OCI-LY7 (cell line): Measurements from ENCODE around the gene SIX3. TPM values are rescaled to one million over a fixed set of nuclear protein-coding genes. Genes with fewer than 3 reads are reported as not detected.

Source experiments
- BruUV-seq: library from RNA; stranded (reverse); fragments of 400-500 nt; replicated peaks from 2 replicates; lab custom pipeline; 2021; lab: Mats Ljungman, UMichigan
- CTCF ChIA-PET: fragments of 300-600 bp; sonication (Branson Sonifier 250); formaldehyde crosslinking; loops from one replicate; lab custom pipeline; 2022; ENCODE audit warnings: antibody characterized with exemption; ENCODE audit not compliant: unreplicated experiment; lab: Charles Lee
- POLR2A ChIA-PET: fragments of 300-600 bp; sonication (Branson Sonifier 250); formaldehyde crosslinking; loops from one replicate; lab custom pipeline; 2022; ENCODE audit warnings: antibody characterized with exemption; lab: Charles Lee
- DNase-seq: peaks from one replicate; pipeline ENCODE4 v3.0.0-alpha.2; 2015; ENCODE audit warnings: low spot score
- H2AFZ ChIP-seq: fragments of 200-600 bp; sonication (generic), shearing (Covaris generic); 2 replicates; pipeline ENCODE4 v1.6.1; 2014; ENCODE audit warnings: mild to moderate bottlenecking, antibody characterized with exemption, low read length, moderate library complexity
- H3K27ac ChIP-seq: fragments of 200-600 bp; sonication (generic); 2 replicates; pipeline ENCODE4 v1.5.1; 2014; ENCODE audit warnings: mixed run types, low read depth, mild to moderate bottlenecking, moderate library complexity, low read length, inconsistent platforms; ENCODE audit not compliant: poor library complexity, severe bottlenecking
- H3K36me3 ChIP-seq: fragments of 200-600 bp; sonication (generic); 2 replicates; pipeline ENCODE4 v1.6.1; 2014; ENCODE audit warnings: mild to moderate bottlenecking, antibody characterized with exemption, low read length, moderate library complexity, mixed read lengths; ENCODE audit not compliant: insufficient read depth
- H3K4me1 ChIP-seq: fragments of 200-600 bp; sonication (generic); 2 replicates; pipeline ENCODE4 v1.5.1; 2014; ENCODE audit warnings: mild to moderate bottlenecking, low read length; ENCODE audit not compliant: insufficient read depth, poor library complexity, severe bottlenecking
- H3K4me2 ChIP-seq: fragments of 200-600 bp; sonication (generic); 2 replicates; pipeline ENCODE4 v1.6.1; 2014; ENCODE audit warnings: mild to moderate bottlenecking, low read length
- H3K4me3 ChIP-seq: fragments of 200-600 bp; sonication (generic); 2 replicates; pipeline ENCODE4 v1.5.1; 2014; ENCODE audit warnings: mild to moderate bottlenecking, low read depth, low read length; ENCODE audit not compliant: poor library complexity, severe bottlenecking
- H3K79me2 ChIP-seq: fragments of 200-600 bp; sonication (generic); 2 replicates; pipeline ENCODE4 v1.6.1; 2016; ENCODE audit warnings: low read depth, mild to moderate bottlenecking, low read length, moderate library complexity, mixed read lengths; ENCODE audit not compliant: insufficient read depth
- H3K9me2 ChIP-seq: fragments of 200-600 bp; sonication (generic); 2 replicates; pipeline ENCODE4 v1.6.1; 2016; ENCODE audit warnings: mild to moderate bottlenecking, low read length, mixed read lengths; ENCODE audit not compliant: insufficient read depth
- H3K9me3 ChIP-seq: fragments of 200-600 bp; sonication (generic); 2 replicates; pipeline ENCODE4 v1.6.1; 2014; ENCODE audit warnings: mild to moderate bottlenecking, mixed run types, low read length, mixed read lengths
- H4K20me1 ChIP-seq: fragments of 200-600 bp; sonication (generic); 2 replicates; pipeline ENCODE4 v1.6.1; 2014; ENCODE audit warnings: mild to moderate bottlenecking, antibody characterized with exemption, low read length, moderate library complexity, mixed read lengths; ENCODE audit not compliant: insufficient read depth
- CTCF ChIP-seq: fragments of 200-600 bp; sonication (generic); conservative IDR thresholded peaks from 2 replicates; pipeline ENCODE4 v1.5.1; 2014; ENCODE audit warnings: mild to moderate bottlenecking, antibody characterized with exemption, low read length, moderate library complexity, mixed read lengths
- EZH2phosphoT487 ChIP-seq: fragments of 200-600 bp; sonication (generic); IDR thresholded peaks from 2 replicates; pipeline ENCODE4 v1.6.1; 2018; ENCODE audit warnings: low read depth, borderline replicate concordance, mild to moderate bottlenecking, mixed run types, antibody characterized with exemption, low read length, moderate library complexity, mixed read lengths
- intact Hi-C: fragments of 100-400 bp; cut with micrococcal nuclease; formaldehyde crosslinking; loops from one replicate; pipeline ENCODE4 v1.10.0; 2022; ENCODE audit not compliant: unreplicated experiment
- total RNA-seq, 2 experiments: library from RNA; depleted of rRNA in 1 of 2; stranded (reverse); fragments of >200 nt in 1 of 2; shearing (Covaris generic) in 1 of 2; gene quantifications; 2 replicates each; pipeline ENCODE4 v1.2.3, GENCODE V29; 2014 to 2022

Gene SIX3
- total RNA-seq, 2 experiments from 2014 or later, result not detected

- ChIA-PET POLR2A (interaction anchor here (0.6 kb wide), 1 partner anchor 532 kb away, joined by 3 read pairs; no protein-coding TSS in a partner anchor), CTCF (no interaction called here)
Observed at GRCh38 chr2:44906972-44907371, 34.5 kb upstream of the SIX3 start.

GRCh38 chr2:44909831-44910230 lies 31.7 kb upstream of the SIX3 start:
- Histone ChIP-seq H3K4me1 (no peaks in the 10 kb centered on the region), H4K20me1 (no peaks in the 10 kb centered on the region), H3K4me3 (no peak overlapping the region), H3K4me2 (no peak overlapping the region), H3K79me2 (no peaks in the 10 kb centered on the region), H2AFZ (no peak overlapping the region), H3K9me2 (no peaks in the 10 kb centered on the region), H3K27ac (no peak overlapping the region), H3K36me3 (no peaks in the 10 kb centered on the region), H3K9me3 (no peaks in the 10 kb centered on the region)
- ChIA-PET CTCF (no interaction called here), POLR2A (interaction anchor here (0.7 kb wide), 1 partner anchor 21 kb away, joined by 3 read pairs; no protein-coding TSS in a partner anchor)
- no TSS peak for BruUV-seq
- DNase-seq, result no peak
- TF ChIP-seq CTCF, result no peak
- TF ChIP-seq EZH2phosphoT487, result no peak
- intact Hi-C loops, result no loop called here

More at GRCh38 chr2:44906972-44907371, 34.5 kb upstream of the SIX3 start:
- no peak overlapping the region for H2AFZ ChIP-seq
- no peak overlapping the region for H3K27ac ChIP-seq
- TF ChIP-seq EZH2phosphoT487 (no peak), CTCF (no peak)
- no peaks in the 10 kb centered on the region for H3K4me1 ChIP-seq
- intact Hi-C loops, result no loop called here
- no peak overlapping the region for H3K4me2 ChIP-seq
- no peaks in the 10 kb centered on the region for H3K9me2 ChIP-seq
- H3K36me3 ChIP-seq, result no peaks in the 10 kb centered on the region
- H4K20me1 ChIP-seq, result no peaks in the 10 kb centered on the region
- no TSS peak for BruUV-seq
- H3K79me2 ChIP-seq, result no peaks in the 10 kb centered on the region
- no peak for DNase-seq
- no peak overlapping the region for H3K4me3 ChIP-seq
- no peaks in the 10 kb centered on the region for H3K9me3 ChIP-seq

- Histone ChIP-seq H4K20me1 (no peaks in the 10 kb centered on the region), H2AFZ (no peak overlapping the region), H3K27ac (no peak overlapping the region), H3K79me2 (no peaks in the 10 kb centered on the region), H3K4me1 (no peaks in the 10 kb centered on the region), H3K4me2 (no peak overlapping the region), H3K36me3 (no peaks in the 10 kb centered on the region), H3K4me3 (no peak overlapping the region), H3K9me3 (no peaks in the 10 kb centered on the region), H3K9me2 (no peaks in the 10 kb centered on the region)
- TF ChIP-seq CTCF, result no peak
- TF ChIP-seq EZH2phosphoT487, result no peak
- DNase-seq, result no peak
- POLR2A ChIA-PET, result no interaction called here
- CTCF ChIA-PET, result no interaction called here
- no TSS peak for BruUV-seq
- intact Hi-C loops, result no loop called here
Observed at GRCh38 chr2:44912660-44913059, 28.8 kb upstream of the SIX3 start.
